Suprapubic skin (tissue), 4 donors: Measurements from ENCODE around the gene GTF3C6. TPM values are rescaled to one million over a fixed set of nuclear protein-coding genes. Genes with fewer than 3 reads are reported as not detected.

Experiments used
- DNase-seq, 2 donors: peaks; one replicate each; pipeline ENCODE4 v3.0.0-alpha.2; 2019; ENCODE audit warnings: low spot score in 2 of 2
- H3K27ac ChIP-seq: fragments of 200-600 bp; sonication (generic); one replicate; pipeline ENCODE4 v1.5.1; 2019
- H3K27me3 ChIP-seq: fragments of 200-600 bp; sonication (generic); one replicate; pipeline ENCODE4 v1.5.1; 2019
- H3K36me3 ChIP-seq: fragments of 200-600 bp; sonication (generic); one replicate; pipeline ENCODE4 v1.5.1; 2019
- H3K4me1 ChIP-seq: fragments of 200-600 bp; sonication (generic); one replicate; pipeline ENCODE4 v1.5.1; 2019
- H3K4me3 ChIP-seq: fragments of 200-600 bp; sonication (generic); one replicate; pipeline ENCODE4 v1.5.1; 2019; ENCODE audit warnings: mild to moderate bottlenecking
- H3K9me3 ChIP-seq: fragments of 200-600 bp; sonication (generic); one replicate; pipeline ENCODE4 v1.5.1; 2019
- EP300 ChIP-seq: sonication (generic); formaldehyde crosslinking; IDR thresholded peaks from one replicate; pipeline ENCODE4 v1.6.1; 2017; ENCODE audit warnings: antibody characterized with exemption
- POLR2A ChIP-seq, 2 donors: fragments of 450-650 bp; IDR thresholded peaks; one replicate each; pipeline ENCODE4 v1.6.1; 2017; ENCODE audit warnings: antibody characterized with exemption in 2 of 2, mild to moderate bottlenecking in 2 of 2, moderate library complexity in 2 of 2
- POLR2AphosphoS5 ChIP-seq, 3 donors: sonication (generic); formaldehyde crosslinking; IDR thresholded peaks; one replicate each; pipeline ENCODE4 v1.6.1; 2017; ENCODE audit warnings: antibody characterized with exemption in 3 of 3
- WGBS: methylation state at CpG from one replicate; pipeline ENCODE4 v1.1.5; 2018; 5-methylcytosine and 5-hydroxymethylcytosine counted together
- total RNA-seq, 4 donors: library from RNA; depleted of rRNA; stranded (reverse); fragments of >200 nt; gene quantifications; one replicate each; pipeline ENCODE4 v1.1.0, GENCODE V29; 2016
- TF ChIP-seq, protein P1 (sequence below), 2 donors: fragments of 200-600 bp in 1 of 2; fragments of 450-650 bp in 1 of 2; sonication (generic) in 1 of 2; IDR thresholded peaks; one replicate each; pipeline ENCODE4 v1.5.1; 2016 to 2019; ENCODE audit warnings: antibody characterized with exemption in 2 of 2, mild to moderate bottlenecking in 1 of 2, moderate library complexity in 1 of 2

GTF3C6 gene
- total RNA-seq, 4 donors from 2014 or later, result 11.0 to 24.6 (median 22.0) TPM

- H3K4me1 ChIP-seq, result peaks cover 12% of the 10 kb centered on the region
- no peaks in the 10 kb centered on the region for H3K27me3 ChIP-seq
- H3K4me3 ChIP-seq, result no peak overlapping the region
- 97% methylated on average over 9 of the region's 9 CpGs for WGBS
- no peaks in the 10 kb centered on the region for H3K9me3 ChIP-seq
- H3K36me3 ChIP-seq, result peaks cover 4% of the 10 kb centered on the region
- no peak for DNase-seq
- TF ChIP-seq, protein P1, sequence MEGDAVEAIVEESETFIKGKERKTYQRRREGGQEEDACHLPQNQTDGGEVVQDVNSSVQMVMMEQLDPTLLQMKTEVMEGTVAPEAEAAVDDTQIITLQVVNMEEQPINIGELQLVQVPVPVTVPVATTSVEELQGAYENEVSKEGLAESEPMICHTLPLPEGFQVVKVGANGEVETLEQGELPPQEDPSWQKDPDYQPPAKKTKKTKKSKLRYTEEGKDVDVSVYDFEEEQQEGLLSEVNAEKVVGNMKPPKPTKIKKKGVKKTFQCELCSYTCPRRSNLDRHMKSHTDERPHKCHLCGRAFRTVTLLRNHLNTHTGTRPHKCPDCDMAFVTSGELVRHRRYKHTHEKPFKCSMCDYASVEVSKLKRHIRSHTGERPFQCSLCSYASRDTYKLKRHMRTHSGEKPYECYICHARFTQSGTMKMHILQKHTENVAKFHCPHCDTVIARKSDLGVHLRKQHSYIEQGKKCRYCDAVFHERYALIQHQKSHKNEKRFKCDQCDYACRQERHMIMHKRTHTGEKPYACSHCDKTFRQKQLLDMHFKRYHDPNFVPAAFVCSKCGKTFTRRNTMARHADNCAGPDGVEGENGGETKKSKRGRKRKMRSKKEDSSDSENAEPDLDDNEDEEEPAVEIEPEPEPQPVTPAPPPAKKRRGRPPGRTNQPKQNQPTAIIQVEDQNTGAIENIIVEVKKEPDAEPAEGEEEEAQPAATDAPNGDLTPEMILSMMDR (IDR thresholded peaks at IDR 0.05), result no peak
- no peak for TF ChIP-seq POLR2AphosphoS5 (IDR thresholded peaks at IDR 0.05)
- no peak for TF ChIP-seq EP300
- no peak for TF ChIP-seq POLR2A (IDR thresholded peaks at IDR 0.05)
- H3K27ac ChIP-seq, result no peak overlapping the region
Measured at GRCh38 chr6:110980648-110981047, 22.1 kb downstream of the GTF3C6 start.

DNA sequence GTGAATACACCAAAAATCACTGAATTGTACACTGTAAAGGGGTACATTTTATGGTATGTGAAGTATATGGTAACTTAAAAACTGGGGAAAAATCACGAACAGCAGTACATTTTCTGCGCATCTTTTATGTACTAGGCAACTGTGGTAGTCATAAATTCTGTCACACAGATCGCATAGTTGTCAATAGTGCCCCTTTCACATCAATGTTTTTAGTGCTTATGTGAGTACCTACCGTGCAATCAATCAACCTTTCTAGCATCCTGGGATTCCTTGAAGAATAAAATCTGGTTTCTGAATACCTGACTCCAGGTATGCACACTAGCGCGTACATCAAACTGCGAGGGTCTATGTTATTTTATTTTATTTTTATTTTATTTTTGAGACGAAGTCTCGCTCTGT lies 22.7 kb downstream of the GTF3C6 start:
- peak overlapping the region; percentile 83 for H3K4me3 ChIP-seq
- H3K27me3 ChIP-seq, result no peaks in the 10 kb centered on the region
- H3K9me3 ChIP-seq, result no peaks in the 10 kb centered on the region
- H3K27ac ChIP-seq, result peak overlapping the region; percentile 82
- H3K4me1 ChIP-seq, result peaks cover 12% of the 10 kb centered on the region
- no peak for DNase-seq
- TF ChIP-seq POLR2AphosphoS5 (IDR thresholded peaks at IDR 0.05) (no peak), EP300 (no peak), POLR2A (IDR thresholded peaks at IDR 0.05) (no peak)
- TF ChIP-seq, protein P1 (IDR thresholded peaks at IDR 0.05), result no peak
- 53% methylated on average over 9 of the region's 9 CpGs for WGBS
- H3K36me3 ChIP-seq, result peaks cover 10% of the 10 kb centered on the region

GRCh38 chr6:110990840-110991576 lies 32.5 kb downstream of the GTF3C6 start:
- WGBS, result 81% methylated on average over 11 of the region's 11 CpGs
- Histone ChIP-seq H3K27ac (no peak overlapping the region), H3K36me3 (peaks cover 65% of the 10 kb centered on the region), H3K9me3 (no peaks in the 10 kb centered on the region), H3K4me1 (no peaks in the 10 kb centered on the region), H3K27me3 (no peaks in the 10 kb centered on the region), H3K4me3 (no peak overlapping the region)
- DNase-seq, result no peak
- TF ChIP-seq, protein P1 (IDR thresholded peaks at IDR 0.05), result no peak
- no peak for TF ChIP-seq EP300
- no peak for TF ChIP-seq POLR2AphosphoS5 (IDR thresholded peaks at IDR 0.05)
- no peak for TF ChIP-seq POLR2A (IDR thresholded peaks at IDR 0.05)

GRCh38 chr6:110996691-110997090 lies 38.2 kb downstream of the GTF3C6 start:
- TF ChIP-seq, protein P1 (IDR thresholded peaks at IDR 0.05), result no peak
- TF ChIP-seq EP300 (no peak), POLR2AphosphoS5 (IDR thresholded peaks at IDR 0.05) (no peak), POLR2A (IDR thresholded peaks at IDR 0.05) (no peak)
- no peak for DNase-seq
- H3K27ac ChIP-seq, result no peak overlapping the region
- peaks cover 76% of the 10 kb centered on the region for H3K36me3 ChIP-seq
- H3K9me3 ChIP-seq, result no peaks in the 10 kb centered on the region
- H3K4me3 ChIP-seq, result no peak overlapping the region
- WGBS, result 95% methylated on average over 9 of the region's 9 CpGs
- H3K27me3 ChIP-seq, result no peaks in the 10 kb centered on the region
- H3K4me1 ChIP-seq, result no peaks in the 10 kb centered on the region

GRCh38 chr6:110999634-111000270 lies 41.2 kb downstream of the GTF3C6 start:
- 57% methylated on average over 2 of the region's 2 CpGs for WGBS
- Histone ChIP-seq H3K36me3 (peaks cover 83% of the 10 kb centered on the region), H3K9me3 (no peaks in the 10 kb centered on the region)

More at GRCh38 chr6:110999634-111000270, 41.2 kb downstream of the GTF3C6 start:
- Histone ChIP-seq H3K4me1 (no peaks in the 10 kb centered on the region), H3K4me3 (no peak overlapping the region), H3K27ac (no peak overlapping the region), H3K27me3 (no peaks in the 10 kb centered on the region)
- DNase-seq, result no peak
- no peak for TF ChIP-seq POLR2A (IDR thresholded peaks at IDR 0.05)
- TF ChIP-seq, protein P1 (IDR thresholded peaks at IDR 0.05), result peak; percentile 9 to 11
- TF ChIP-seq POLR2AphosphoS5 (IDR thresholded peaks at IDR 0.05), result no peak
- no peak for TF ChIP-seq EP300
